ENCODE results near the gene UNG. TPM values are rescaled to one million over a fixed set of nuclear protein-coding genes. Genes with fewer than 3 reads are reported as not detected.

Gene UNG
- total and polyA plus RNA-seq, 4 donors, result 11.8 to 17.8 (median 14.9) TPM

GRCh38 chr12:109098651-109099050, 1.3 kb downstream of the UNG start:
- Histone ChIP-seq H3K9ac (ENCODE audit: insufficient read depth in 1 of 2, low read length in 2 of 2) (peak overlapping the region; percentile 80 to 84), H3K36me3 (ENCODE audit: control insufficient read depth in 4 of 4, insufficient read depth in 4 of 4, low read length in 4 of 4) (peaks cover 2 to 30% (median 13%) of the 10 kb centered on the region in 4 donors), H3K9me3 (ENCODE audit: control insufficient read depth in 4 of 4, insufficient read depth in 3 of 4, low read length in 3 of 4) (no peaks in the 10 kb centered on the region), H3K4me3 (peak overlapping the region; percentile 66), H3K4me1 (ENCODE audit: control insufficient read depth in 5 of 5, insufficient read depth in 5 of 5, low read length in 5 of 5) (peaks cover 0 to 14% (median 5%) of the 10 kb centered on the region in 5 donors), H3K27me3 (ENCODE audit: control insufficient read depth in 3 of 3, insufficient read depth in 3 of 3, low read length in 2 of 3) (no peaks in the 10 kb centered on the region), H3K27ac (ENCODE audit: low read depth in 1 of 2, low read length in 1 of 2) (peak overlapping the region; percentile 71 to 87)
- ATAC-seq (ENCODE audit: insufficient read depth, low FRiP score) (no peak), DNase-seq (peak in 2 of 3 donors; percentile 41 to 50)
- 4 to 13% methylated on average over 8 of the region's 8 CpGs for WGBS, 2 donors
- TF ChIP-seq CTCF (IDR thresholded peaks at IDR 0.05; ENCODE audit: control extremely low read depth, extremely low read depth), result no peak

- H3K9me3 ChIP-seq (ENCODE audit: control insufficient read depth in 4 of 4, insufficient read depth in 3 of 4, low read length in 3 of 4), result no peaks in the 10 kb centered on the region
- TF ChIP-seq CTCF (IDR thresholded peaks at IDR 0.05; ENCODE audit: control extremely low read depth, extremely low read depth), result no peak
- DNase-seq (peak in 1 of 3 donors; percentile 14), ATAC-seq (ENCODE audit: insufficient read depth, low FRiP score) (no peak)
- peaks cover 0 to 14% (median 3%) of the 10 kb centered on the region in 5 donors for H3K4me1 ChIP-seq (ENCODE audit: control insufficient read depth in 5 of 5, insufficient read depth in 5 of 5, low read length in 5 of 5)
- no peak overlapping the region for H3K4me3 ChIP-seq
- WGBS, 2 donors, result 67 to 82% methylated on average over 12 of the region's 12 CpGs
- no peaks in the 10 kb centered on the region for H3K27me3 ChIP-seq (ENCODE audit: control insufficient read depth in 3 of 3, insufficient read depth in 3 of 3, low read length in 2 of 3)
- H3K36me3 ChIP-seq (ENCODE audit: control insufficient read depth in 4 of 4, insufficient read depth in 4 of 4, low read length in 4 of 4), result peaks cover 4 to 38% (median 17%) of the 10 kb centered on the region in 4 donors
- no peak overlapping the region for H3K27ac ChIP-seq (ENCODE audit: low read depth in 1 of 2, low read length in 1 of 2)
- peak overlapping the region; percentile 11 to 84 for H3K9ac ChIP-seq (ENCODE audit: insufficient read depth in 1 of 2, low read length in 2 of 2)
Measured at GRCh38 chr12:109099431-109100020, 2.1 kb downstream of the UNG start.

GRCh38 chr12:109100741-109101140, 3.3 kb downstream of the UNG start:
- ATAC-seq (ENCODE audit: insufficient read depth, low FRiP score), result no peak
- no peak for TF ChIP-seq CTCF (IDR thresholded peaks at IDR 0.05; ENCODE audit: control extremely low read depth, extremely low read depth)
- Histone ChIP-seq H3K9ac (ENCODE audit: insufficient read depth in 1 of 2, low read length in 2 of 2) (no peak overlapping the region), H3K36me3 (ENCODE audit: control insufficient read depth in 4 of 4, insufficient read depth in 4 of 4, low read length in 4 of 4) (peaks cover 10 to 46% (median 25%) of the 10 kb centered on the region in 4 donors), H3K9me3 (ENCODE audit: control insufficient read depth in 4 of 4, insufficient read depth in 3 of 4, low read length in 3 of 4) (no peaks in the 10 kb centered on the region), H3K4me3 (no peak overlapping the region), H3K4me1 (ENCODE audit: control insufficient read depth in 5 of 5, insufficient read depth in 5 of 5, low read length in 5 of 5) (peaks cover 0 to 14% (median 3%) of the 10 kb centered on the region in 5 donors), H3K27me3 (ENCODE audit: control insufficient read depth in 3 of 3, insufficient read depth in 3 of 3, low read length in 2 of 3) (no peaks in the 10 kb centered on the region), H3K27ac (ENCODE audit: low read depth in 1 of 2, low read length in 1 of 2) (peak overlapping the region in 1 of 2 donors; percentile 24)
- DNase-seq, result no peak
- 67 to 86% methylated on average over 4 of the region's 4 CpGs for WGBS, 2 donors
